IPS-NIHi11 (cell line): Measurements from ENCODE around the gene MUS81.
"Not testable (repeated sequence)": the region's sequence is repeated elsewhere in the genome, so short reads cannot be mapped to it uniquely, and the experiment has no call there.

Source experiments
- DNase-seq: peaks from one replicate; pipeline ENCODE4 v3.0.0; 2012; ENCODE audit warnings: mixed read lengths, low spot score

MUS81 gene, protein sequence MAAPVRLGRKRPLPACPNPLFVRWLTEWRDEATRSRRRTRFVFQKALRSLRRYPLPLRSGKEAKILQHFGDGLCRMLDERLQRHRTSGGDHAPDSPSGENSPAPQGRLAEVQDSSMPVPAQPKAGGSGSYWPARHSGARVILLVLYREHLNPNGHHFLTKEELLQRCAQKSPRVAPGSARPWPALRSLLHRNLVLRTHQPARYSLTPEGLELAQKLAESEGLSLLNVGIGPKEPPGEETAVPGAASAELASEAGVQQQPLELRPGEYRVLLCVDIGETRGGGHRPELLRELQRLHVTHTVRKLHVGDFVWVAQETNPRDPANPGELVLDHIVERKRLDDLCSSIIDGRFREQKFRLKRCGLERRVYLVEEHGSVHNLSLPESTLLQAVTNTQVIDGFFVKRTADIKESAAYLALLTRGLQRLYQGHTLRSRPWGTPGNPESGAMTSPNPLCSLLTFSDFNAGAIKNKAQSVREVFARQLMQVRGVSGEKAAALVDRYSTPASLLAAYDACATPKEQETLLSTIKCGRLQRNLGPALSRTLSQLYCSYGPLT

GRCh38 chr11:65860278-65861164 lies at the start of gene MUS81:
Gene MUS81, plus strand, starts transcription at chr11:65860433. Its CDS starts 321 bp downstream, at chr11:65860754.
- peak; percentile 88 for DNase-seq

GRCh38 chr11:65811764-65812475 lies 48.3 kb upstream of the MUS81 start:
- DNase-seq = no peak

DNA sequence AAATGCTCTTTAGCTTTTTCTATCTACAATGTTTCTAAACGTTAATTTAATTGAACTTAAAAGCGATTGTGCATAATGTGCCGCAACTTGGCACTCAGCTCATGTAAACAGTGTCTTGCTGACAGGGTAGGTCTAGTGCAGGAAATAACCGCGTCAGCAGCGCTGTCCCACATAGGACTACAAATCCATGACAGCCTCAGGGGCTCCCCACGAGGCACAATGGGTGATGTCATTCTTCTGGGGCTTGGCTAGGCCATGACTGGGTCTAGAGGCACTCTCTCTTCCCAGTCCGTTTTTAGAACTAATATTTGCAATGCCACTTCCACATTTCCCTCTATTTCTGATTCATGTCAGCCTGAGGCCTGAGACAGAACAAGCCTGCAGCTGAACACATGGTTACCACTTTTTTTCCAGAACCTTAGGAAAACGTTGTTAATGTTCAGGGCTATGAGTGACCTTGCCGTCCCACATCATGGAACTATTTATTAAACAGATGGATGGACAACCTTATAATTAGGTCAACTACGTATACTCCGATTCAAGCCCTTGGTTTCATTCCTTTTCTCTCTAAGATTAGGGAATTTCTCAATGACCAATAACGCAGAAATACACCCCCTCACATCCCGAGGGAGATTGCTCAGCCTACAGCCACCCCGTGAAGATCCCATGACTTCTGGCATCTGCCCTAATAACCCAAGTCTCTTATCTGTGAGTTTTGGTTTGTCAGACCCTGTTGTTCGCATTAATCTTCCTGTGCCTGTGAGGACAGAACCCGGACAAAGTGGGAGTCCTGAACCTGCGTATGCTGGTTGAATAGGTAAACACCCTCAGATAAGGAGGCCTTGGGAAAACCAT lies 45.9 kb upstream of the MUS81 start:
- DNase-seq = peak; percentile 2

DNA sequence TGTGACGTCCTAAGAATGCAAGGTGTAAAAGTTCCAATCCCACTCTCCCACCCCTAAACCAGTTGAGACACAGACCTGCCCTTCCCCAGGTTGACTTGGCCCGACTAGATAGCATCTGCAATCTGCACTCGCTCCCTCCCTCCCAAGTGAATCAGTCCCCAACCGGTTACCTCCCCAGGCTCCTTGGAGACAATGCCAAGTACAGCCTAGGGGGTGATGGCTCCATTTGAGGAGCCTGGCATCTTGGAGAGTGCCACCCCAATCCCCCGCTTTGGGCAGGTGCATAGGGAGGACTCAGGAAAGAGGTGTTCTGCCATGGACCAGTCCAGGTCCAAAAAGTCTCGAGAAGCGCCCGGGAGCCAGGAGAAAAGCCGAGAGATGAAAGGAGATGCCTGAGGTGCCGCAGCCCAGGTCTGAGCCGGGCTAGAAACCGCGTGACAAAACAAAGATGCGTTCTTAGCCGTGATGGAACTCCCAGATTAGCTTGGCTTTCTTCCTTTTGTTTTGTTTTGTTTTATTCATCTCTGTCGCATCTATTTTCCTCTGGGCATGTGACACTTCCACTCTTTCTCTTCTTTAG lies 45.2 kb upstream of the MUS81 start:
- peak; percentile 1 for DNase-seq

DNA sequence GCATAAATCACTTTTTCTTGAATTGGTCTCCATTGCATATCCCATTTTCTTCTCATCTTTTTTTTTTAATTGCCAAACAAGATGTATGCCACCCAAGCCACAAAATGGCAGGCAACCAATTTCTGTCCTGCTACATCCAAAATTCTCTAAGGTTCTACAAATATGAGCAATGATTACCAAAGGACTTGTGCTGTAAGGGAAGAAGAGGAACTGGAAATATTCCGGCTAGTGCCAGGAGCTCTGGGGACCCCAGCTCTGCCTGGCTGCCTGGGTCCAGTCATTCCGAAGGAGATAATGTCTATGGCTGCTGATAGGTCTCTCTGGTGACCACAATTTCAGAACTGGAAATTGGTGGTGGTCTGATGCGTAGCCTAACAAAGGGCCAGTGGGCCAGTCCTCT lies 43.5 kb upstream of the MUS81 start:
- peak; percentile 1 for DNase-seq

GRCh38 chr11:65817312-65817834 lies 42.9 kb upstream of the MUS81 start:
- DNase-seq = no peak

GRCh38 chr11:65817835-65818680 lies 42.2 kb upstream of the MUS81 start:
- peak; percentile 99 for DNase-seq

DNA sequence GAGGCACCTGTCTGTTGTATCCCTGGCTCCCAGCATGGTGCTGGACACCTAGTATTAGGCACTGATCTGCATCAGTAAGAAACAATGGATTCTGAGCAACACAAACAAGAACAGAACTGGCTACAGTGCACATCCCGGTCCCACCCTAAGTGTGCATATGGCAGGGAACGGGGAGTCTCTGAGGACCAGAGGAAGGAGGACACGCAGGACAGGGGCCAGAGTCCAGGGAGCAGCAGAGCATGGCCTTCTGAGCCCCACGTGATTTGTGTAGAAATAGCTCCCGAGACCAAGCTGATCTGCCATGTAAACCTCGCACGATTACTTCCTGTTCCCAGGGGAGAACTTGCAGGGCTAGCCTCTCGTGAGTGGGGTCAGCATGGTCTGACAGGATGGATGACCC lies 39.1 kb upstream of the MUS81 start:
- peak; percentile 3 for DNase-seq

GRCh38 chr11:65822776-65823528 lies 37.3 kb upstream of the MUS81 start:
- no peak for DNase-seq

DNA sequence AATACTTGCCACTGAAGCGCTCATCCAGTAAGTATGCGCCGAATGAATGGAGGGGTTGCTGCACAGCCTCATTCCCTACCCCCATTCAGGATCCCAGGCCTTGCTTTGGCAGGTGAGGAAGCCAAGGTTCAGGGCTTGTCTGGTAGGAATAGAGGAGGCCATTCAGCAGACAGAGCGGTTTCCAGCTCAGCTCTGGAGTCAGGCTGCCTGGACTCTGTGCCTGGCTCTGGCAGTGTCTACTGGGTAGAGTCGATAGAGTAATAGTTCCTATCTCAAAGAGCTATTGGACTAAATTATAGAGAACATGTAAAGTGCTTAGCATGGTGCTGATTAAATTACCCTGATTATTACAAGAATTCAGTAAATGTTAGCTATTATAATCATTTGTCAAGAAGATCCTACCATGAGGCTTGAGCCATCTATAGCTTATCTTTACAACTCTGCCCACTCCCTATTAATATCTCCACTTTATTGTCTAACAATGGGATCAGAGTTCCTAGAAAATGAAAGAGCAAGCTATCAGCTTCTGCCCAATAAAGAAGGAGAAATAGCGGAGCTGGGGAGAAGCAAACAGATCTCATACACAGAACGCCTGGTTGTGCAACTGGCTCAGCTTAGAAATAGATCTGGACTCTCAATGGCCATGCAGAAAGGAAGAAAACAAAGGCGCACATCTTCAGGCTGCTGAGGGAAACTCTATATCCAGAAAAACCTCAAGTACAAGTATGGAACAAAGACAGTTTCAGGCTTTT lies 33.1 kb upstream of the MUS81 start:
- DNase-seq = peak; percentile 2

GRCh38 chr11:65829459-65829858 lies 30.8 kb upstream of the MUS81 start:
- DNase-seq = peak; percentile 9

- not testable (repeated sequence) for DNase-seq
These were observed 28.0 kb upstream of the MUS81 start for GRCh38 chr11:65832231-65832630.

GRCh38 chr11:65833297-65834030 lies 26.8 kb upstream of the MUS81 start, which contains the start of gene SNX32:
Gene SNX32, plus strand, starts transcription at chr11:65833963. Its CDS starts 103 bp downstream, at chr11:65834066.
- peak; percentile 97 for DNase-seq

GRCh38 chr11:65834202-65834601 lies 26.0 kb upstream of the MUS81 start:
- no peak for DNase-seq

- DNase-seq = no peak
These were observed 18.1 kb upstream of the MUS81 start for GRCh38 chr11:65842144-65842543.

DNA sequence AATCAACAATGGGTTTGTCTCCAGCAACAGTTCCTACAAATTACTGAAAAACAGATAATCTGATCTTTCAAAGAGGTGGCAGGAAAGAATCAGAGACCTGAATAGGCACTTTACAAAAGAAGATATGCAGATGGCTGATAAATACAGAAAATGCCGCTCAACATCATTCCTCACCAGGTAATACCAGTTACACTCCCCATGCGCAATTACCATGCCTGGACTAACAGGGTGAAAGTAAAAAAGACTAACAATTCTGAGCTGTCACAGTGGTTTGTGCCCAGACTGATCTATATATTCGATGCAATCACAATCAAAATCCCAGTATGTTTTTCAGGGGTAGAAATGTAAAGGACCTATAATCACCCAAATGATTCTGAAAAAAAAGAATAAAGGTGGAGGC lies 16.4 kb upstream of the MUS81 start:
- DNase-seq = no peak

GRCh38 chr11:65844231-65844872 lies 15.9 kb upstream of the MUS81 start:
- no peak for DNase-seq
